ENCODE results near the gene TRIM67. TPM values are rescaled to one million over a fixed set of nuclear protein-coding genes. Genes with fewer than 3 reads are reported as not detected.

The TRIM67 gene
- total RNA-seq, 1 experiment from 2014 or later: not detected

- Histone ChIP-seq H3K4me2 (no peak overlapping the region), H3F3A (ENCODE audit: insufficient read depth, low read depth) (no peaks in the 10 kb centered on the region), H3K4me3 (no peak overlapping the region), H4K20me1 (ENCODE audit: insufficient read depth) (no peaks in the 10 kb centered on the region), H3K9me3 (ENCODE audit: insufficient read depth, low read depth) (no peaks in the 10 kb centered on the region), H3K79me2 (ENCODE audit: low read depth) (no peaks in the 10 kb centered on the region), H3K27me3 (ENCODE audit: insufficient read depth, low read depth) (peaks cover 88% of the 10 kb centered on the region), H3K27ac (no peak overlapping the region), H3K36me3 (ENCODE audit: low read depth) (no peaks in the 10 kb centered on the region), H2AFZ (no peak overlapping the region), H3K9me2 (ENCODE audit: insufficient read depth) (no peaks in the 10 kb centered on the region), H3K4me1 (replicated peaks; ENCODE audit: insufficient read depth) (no peaks in the 10 kb centered on the region)
- intact Hi-C loops (cut with micrococcal nuclease; ENCODE audit: unreplicated experiment): no loop called here
- POLR2A ChIA-PET (ENCODE audit: unreplicated experiment): no interaction called here
- no peak for TF ChIP-seq EZH2 (IDR thresholded peaks at IDR 0.05; ENCODE audit: low read depth)
- no peak for TF ChIP-seq CTCF (conservative IDR thresholded peaks at IDR 0.05)
- CTCF ChIA-PET: no interaction called here
- DNase-seq: no peak
- BruUV-seq (replicated peaks): no TSS peak
Measured at GRCh38 chr1:231203259-231204057, 41.6 kb downstream of the TRIM67 start.

GRCh38 chr1:231206856-231207255 is 45.0 kb downstream of the TRIM67 start:
- no peak for TF ChIP-seq CTCF (conservative IDR thresholded peaks at IDR 0.05)
- no peak for TF ChIP-seq EZH2 (IDR thresholded peaks at IDR 0.05; ENCODE audit: low read depth)
- H3F3A ChIP-seq (ENCODE audit: insufficient read depth, low read depth): no peaks in the 10 kb centered on the region
- ChIA-PET POLR2A (ENCODE audit: unreplicated experiment) (no interaction called here), CTCF (no interaction called here)
- intact Hi-C loops (cut with micrococcal nuclease; ENCODE audit: unreplicated experiment): no loop called here
- H3K4me1 ChIP-seq (replicated peaks; ENCODE audit: insufficient read depth): no peaks in the 10 kb centered on the region
- no peak for DNase-seq
- no peak overlapping the region for H3K4me3 ChIP-seq
- no peak overlapping the region for H2AFZ ChIP-seq
- no peaks in the 10 kb centered on the region for H3K9me3 ChIP-seq (ENCODE audit: insufficient read depth, low read depth)
- H3K9me2 ChIP-seq (ENCODE audit: insufficient read depth): no peaks in the 10 kb centered on the region
- no peaks in the 10 kb centered on the region for H3K36me3 ChIP-seq (ENCODE audit: low read depth)
- H4K20me1 ChIP-seq (ENCODE audit: insufficient read depth): no peaks in the 10 kb centered on the region
- no peaks in the 10 kb centered on the region for H3K79me2 ChIP-seq (ENCODE audit: low read depth)
- peaks cover 56% of the 10 kb centered on the region for H3K27me3 ChIP-seq (ENCODE audit: insufficient read depth, low read depth)
- no TSS peak for BruUV-seq (replicated peaks)
- no peak overlapping the region for H3K27ac ChIP-seq
- H3K4me2 ChIP-seq: no peak overlapping the region

GRCh38 chr1:231207437-231207836 is 45.6 kb downstream of the TRIM67 start:
- DNase-seq: no peak
- Histone ChIP-seq H3K9me3 (ENCODE audit: insufficient read depth, low read depth) (no peaks in the 10 kb centered on the region), H3K4me2 (no peak overlapping the region), H3K9me2 (ENCODE audit: insufficient read depth) (no peaks in the 10 kb centered on the region), H2AFZ (no peak overlapping the region), H3K36me3 (ENCODE audit: low read depth) (no peaks in the 10 kb centered on the region), H3K79me2 (ENCODE audit: low read depth) (no peaks in the 10 kb centered on the region), H3K27me3 (ENCODE audit: insufficient read depth, low read depth) (peaks cover 52% of the 10 kb centered on the region), H3K4me3 (no peak overlapping the region), H3F3A (ENCODE audit: insufficient read depth, low read depth) (no peaks in the 10 kb centered on the region), H4K20me1 (ENCODE audit: insufficient read depth) (no peaks in the 10 kb centered on the region), H3K4me1 (replicated peaks; ENCODE audit: insufficient read depth) (no peaks in the 10 kb centered on the region), H3K27ac (no peak overlapping the region)
- CTCF ChIA-PET: no interaction called here
- TF ChIP-seq CTCF (conservative IDR thresholded peaks at IDR 0.05): no peak
- TF ChIP-seq EZH2 (IDR thresholded peaks at IDR 0.05; ENCODE audit: low read depth): no peak
- POLR2A ChIA-PET (ENCODE audit: unreplicated experiment): interaction anchor here (0.6 kb wide), 1 partner anchor 983 kb away, joined by 4 read pairs; no protein-coding TSS in a partner anchor
- intact Hi-C loops (cut with micrococcal nuclease; ENCODE audit: unreplicated experiment): no loop called here
- no TSS peak for BruUV-seq (replicated peaks)
